NCI-H1417 (cell line): ENCODE data around the gene ASF1B.
A peak's percentile ranks its signal among the peaks of the same experiment; 100 is the strongest.
"Not testable (repeated sequence)": the region's sequence is repeated elsewhere in the genome, so short reads cannot be mapped to it uniquely, and the experiment has no call there.

Source experiments
- DNase-seq, 3 experiments: peaks; one replicate each; lab custom pipeline; 2025; lab: John Stamatoyannopoulos, UW

The ASF1B gene

GRCh38 chr19:14136509-14137281 lies at the start of gene ASF1B:
ASF1B (minus strand) TSS chr19:14136589; CDS start chr19:14136456, 133 bp downstream.
- peak; percentile 99 to 100 (median 100) for DNase-seq

- DNase-seq: not testable (repeated sequence)
Observed at GRCh38 chr19:14185691-14186090, 49.3 kb upstream of the ASF1B start.

GRCh38 chr19:14185158-14185557 lies 48.8 kb upstream of the ASF1B start:
- DNase-seq: no peak

- peak in 1 of 3 experiments; percentile 9 for DNase-seq
Observed at GRCh38 chr19:14183741-14184350, 47.5 kb upstream of the ASF1B start.

GRCh38 chr19:14182476-14182875 lies 46.1 kb upstream of the ASF1B start:
- DNase-seq: no peak

GRCh38 chr19:14181906-14182305 lies 45.5 kb upstream of the ASF1B start:
- DNase-seq: no peak

- not testable (repeated sequence) for DNase-seq
Observed at GRCh38 chr19:14181199-14181598, 44.8 kb upstream of the ASF1B start.

- DNase-seq: no peak
Observed at GRCh38 chr19:14177496-14178074, 41.2 kb upstream of the ASF1B start.

- DNase-seq: no peak
Observed at GRCh38 chr19:14175351-14175792, 39.0 kb upstream of the ASF1B start.

GRCh38 chr19:14174883-14175282 lies 38.5 kb upstream of the ASF1B start:
- no peak for DNase-seq

- no peak for DNase-seq
Observed at GRCh38 chr19:14168993-14169392, 32.6 kb upstream of the ASF1B start.

GRCh38 chr19:14168259-14168972 lies 32.0 kb upstream of the ASF1B start:
- no peak for DNase-seq

- DNase-seq: no peak
Observed at GRCh38 chr19:14167576-14168138, 31.3 kb upstream of the ASF1B start.

GRCh38 chr19:14166999-14167575 lies 30.7 kb upstream of the ASF1B start:
- DNase-seq: no peak

GRCh38 chr19:14165990-14166830 lies 29.8 kb upstream of the ASF1B start:
- DNase-seq: no peak

- DNase-seq: no peak
Observed at GRCh38 chr19:14164724-14165493, 28.5 kb upstream of the ASF1B start.

- no peak for DNase-seq
Observed at GRCh38 chr19:14164082-14164481, 27.7 kb upstream of the ASF1B start.

- DNase-seq: no peak
Observed at GRCh38 chr19:14162871-14163297, 26.5 kb upstream of the ASF1B start.

- no peak for DNase-seq
Observed at GRCh38 chr19:14161305-14161704, 24.9 kb upstream of the ASF1B start.
